Small intestine (tissue), 7 donors: ENCODE measurements around the gene ST6GAL1. TPM values are rescaled to one million over a fixed set of nuclear protein-coding genes. Genes with fewer than 3 reads are reported as not detected.

Source experiments
- DNase-seq, 2 donors: peaks; one replicate each; pipeline versions ENCODE4 v3.0.0 to v3.0.0-alpha.2; 2013
- FAIRE-seq: peaks from 2 replicates; lab custom pipeline; 2012; peaks lifted over from hg19 to GRCh38; lab: Jason Lieb, UNC
- H3K27ac ChIP-seq, 3 donors: one replicate each; pipeline ENCODE4 v1.5.1; 2013; ENCODE audit warnings: low read length in 2 of 3, mild to moderate bottlenecking in 2 of 3, control low read depth in 1 of 3, inconsistent platforms in 1 of 3, low read depth in 1 of 3, moderate library complexity in 1 of 3
- H3K27me3 ChIP-seq, 3 donors: one replicate each; pipeline ENCODE4 v1.6.1; 2013; ENCODE audit warnings: low read length in 3 of 3, inconsistent platforms in 1 of 3; ENCODE audit not compliant: control insufficient read depth in 3 of 3, insufficient read depth in 3 of 3
- H3K36me3 ChIP-seq, 3 donors: one replicate each; pipeline ENCODE4 v1.6.1; 2013; ENCODE audit warnings: low read length in 3 of 3, inconsistent platforms in 1 of 3, low read depth in 1 of 3, mild to moderate bottlenecking in 1 of 3, moderate library complexity in 1 of 3; ENCODE audit not compliant: control insufficient read depth in 3 of 3, insufficient read depth in 2 of 3
- H3K4me1 ChIP-seq, 3 donors: one replicate each; pipeline ENCODE4 v1.6.1; 2013; ENCODE audit warnings: low read length in 2 of 3, inconsistent platforms in 1 of 3, low read depth in 1 of 3, mild to moderate bottlenecking in 1 of 3, moderate library complexity in 1 of 3; ENCODE audit not compliant: control insufficient read depth in 3 of 3, insufficient read depth in 2 of 3
- H3K4me3 ChIP-seq, 3 donors: one replicate each; pipeline ENCODE4 v1.5.1; 2013; ENCODE audit warnings: low read length in 3 of 3, control low read depth in 1 of 3, inconsistent platforms in 1 of 3, low read depth in 1 of 3, mild to moderate bottlenecking in 1 of 3, moderate library complexity in 1 of 3
- H3K9me3 ChIP-seq, 2 donors: one replicate each; pipeline ENCODE4 v1.6.1; 2013; ENCODE audit warnings: low read depth in 1 of 2, low read length in 1 of 2; ENCODE audit not compliant: control insufficient read depth in 2 of 2, insufficient read depth in 1 of 2
- WGBS, 3 donors: extraction: QIAGEN DNeasy Blood & Tissue Kit; methylation state at CpG; one replicate each; pipeline ENCODE4 v1.1.7; 2013; 5-methylcytosine and 5-hydroxymethylcytosine counted together
- polyA plus RNA-seq, 4 donors: library from polyadenylated mRNA; stranded (reverse) in 3 of 4; unstranded in 1 of 4; fragments of 200-250 nt in 3 of 4; fragments of 120-200 nt in 1 of 4; gene quantifications; one replicate each; pipeline versions ENCODE4 v1.2.1 to v1.2.3, GENCODE V29; 2013
- donor health status: healthy with polysubstance abuse.
- donor health status: control.
- donor health status: control.
- donor health status: Bipolar disorder and iron deficiency.
- donor health status: healthy.

The ST6GAL1 gene
- polyA plus RNA-seq, 4 donors: 0.45 to 219 (median 11.0) TPM

DNA sequence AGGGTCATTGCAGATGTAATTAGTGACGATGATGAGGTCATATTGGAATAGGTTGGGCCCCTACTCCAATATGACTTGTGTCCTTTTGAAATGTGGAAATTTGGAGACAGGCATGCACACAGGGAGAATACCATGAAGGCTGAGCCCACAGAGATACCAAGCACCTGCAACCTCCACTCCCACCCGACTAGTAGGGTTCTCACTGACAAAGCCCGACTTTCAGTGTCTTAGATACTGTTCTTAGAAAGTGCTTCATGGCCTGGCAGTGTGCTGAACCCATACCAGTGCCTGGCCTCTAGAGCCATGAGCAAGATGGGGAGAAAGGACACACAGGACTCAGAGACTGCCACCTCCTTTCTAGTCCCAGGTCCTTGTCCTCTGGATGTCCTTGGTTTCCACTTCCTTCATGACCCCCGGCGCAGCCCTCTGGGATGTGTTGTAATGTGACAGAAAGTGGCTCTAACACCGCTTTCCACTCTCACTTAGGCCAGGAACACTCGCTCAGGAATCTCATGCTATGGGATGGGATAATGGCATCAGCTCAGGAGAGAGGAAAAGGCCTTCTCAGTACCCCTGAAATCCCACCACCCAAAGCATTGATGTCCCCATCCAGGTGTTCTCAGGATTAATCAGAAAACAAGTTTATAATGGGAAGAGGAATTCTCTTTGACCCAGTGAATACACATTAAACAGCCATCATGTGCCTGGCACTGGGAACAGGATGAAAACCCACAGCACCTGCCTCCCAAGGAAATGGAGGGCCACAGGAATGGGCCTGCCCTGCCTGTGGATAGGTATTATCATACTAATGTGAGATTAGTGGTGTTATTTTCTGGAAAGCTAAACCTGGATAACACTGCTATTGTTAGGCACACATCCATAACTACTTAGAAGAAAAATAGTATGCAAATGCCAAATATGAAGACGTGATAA lies 149.0 kb downstream of the ST6GAL1 start:
- H3K4me3 ChIP-seq: no peak overlapping the region
- H3K36me3 ChIP-seq: peaks cover 0 to 32% (median 0%) of the 10 kb centered on the region in 3 donors
- no peaks in the 10 kb centered on the region for H3K27me3 ChIP-seq
- FAIRE-seq: no peak
- H3K9me3 ChIP-seq: no peaks in the 10 kb centered on the region
- H3K4me1 ChIP-seq: no peaks in the 10 kb centered on the region
- no peak for DNase-seq
- H3K27ac ChIP-seq: no peak overlapping the region
- WGBS, 3 donors: 82 to 94% (median 84%) methylated on average over 8 of the region's 8 CpGs

DNA sequence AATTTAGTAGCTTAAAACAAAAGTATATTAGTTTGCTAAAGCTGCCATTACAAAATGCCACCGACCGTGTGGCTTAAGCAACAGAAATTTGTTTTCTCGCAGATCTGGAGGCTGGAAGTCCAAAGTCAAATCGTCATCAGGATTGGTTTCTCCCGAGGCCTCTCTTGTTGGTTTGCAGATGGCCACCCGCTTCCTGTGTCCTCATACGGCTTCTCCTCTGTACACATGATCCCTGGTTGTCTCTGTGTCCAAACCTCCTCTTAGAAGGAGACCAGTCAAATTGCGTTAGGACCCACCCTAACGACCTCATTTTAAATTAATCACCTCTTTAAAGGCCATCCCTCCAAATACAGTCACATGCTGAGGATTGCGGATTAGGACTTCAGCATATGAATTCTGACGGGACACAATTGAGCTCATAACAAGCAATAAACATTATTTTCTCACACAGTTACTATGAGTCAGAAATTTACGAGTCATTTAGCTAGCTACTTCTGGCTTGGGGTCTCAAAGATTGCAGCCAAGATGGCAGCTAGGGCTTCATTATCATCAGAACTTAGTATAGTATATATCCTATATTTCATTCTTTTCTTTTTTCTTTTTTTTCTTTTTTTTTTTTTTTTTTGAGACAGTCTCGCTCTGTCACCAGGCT lies 150.6 kb downstream of the ST6GAL1 start:
- DNase-seq (no peak), FAIRE-seq (no peak)
- H3K4me3 ChIP-seq: no peak overlapping the region
- H3K4me1 ChIP-seq: no peaks in the 10 kb centered on the region
- H3K9me3 ChIP-seq: peaks cover 0 to 5% of the 10 kb centered on the region in 2 donors
- no peaks in the 10 kb centered on the region for H3K27me3 ChIP-seq
- no peak overlapping the region for H3K27ac ChIP-seq
- WGBS, 3 donors: 88 to 93% (median 92%) methylated on average over 13 of the region's 13 CpGs
- H3K36me3 ChIP-seq: peaks cover 0 to 22% (median 0%) of the 10 kb centered on the region in 3 donors

DNA sequence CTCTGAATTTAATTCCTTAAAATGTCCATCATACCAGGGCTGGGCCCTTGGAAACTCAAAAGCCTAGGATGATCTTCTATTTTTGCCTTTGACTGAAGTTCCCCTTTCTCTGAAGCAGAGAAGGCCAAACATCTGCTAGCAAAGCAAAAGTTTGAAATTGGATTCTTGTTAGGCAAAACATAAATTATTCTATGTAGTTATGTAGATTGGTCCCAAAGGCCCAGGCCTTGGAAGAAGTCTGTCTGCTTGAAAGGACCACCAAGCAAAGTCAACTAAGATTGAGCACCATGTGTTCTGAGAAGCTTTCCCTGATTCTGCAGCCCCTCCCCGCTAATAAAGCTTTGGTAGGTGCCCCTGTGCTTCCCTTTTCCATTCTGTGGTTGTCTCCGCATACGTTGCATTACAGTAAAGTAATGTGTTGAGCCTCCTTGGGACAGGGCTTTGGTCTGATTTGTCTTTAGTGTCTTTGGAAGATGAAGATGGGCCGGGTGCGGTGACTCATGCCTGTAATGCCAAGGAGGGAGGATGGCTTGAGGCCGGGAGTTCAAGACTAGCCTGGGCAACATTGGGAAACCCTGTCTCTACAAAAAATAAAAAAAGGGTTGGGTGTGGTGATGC lies 152.5 kb downstream of the ST6GAL1 start:
- no peak overlapping the region for H3K4me3 ChIP-seq
- DNase-seq: no peak
- H3K36me3 ChIP-seq: peaks cover 0 to 4% (median 0%) of the 10 kb centered on the region in 3 donors
- no peak overlapping the region for H3K27ac ChIP-seq
- peaks cover 0 to 11% of the 10 kb centered on the region in 2 donors for H3K9me3 ChIP-seq
- FAIRE-seq: no peak
- no peaks in the 10 kb centered on the region for H3K4me1 ChIP-seq
- WGBS, 3 donors: 93 to 96% (median 94%) methylated on average over 6 of the region's 6 CpGs
- no peaks in the 10 kb centered on the region for H3K27me3 ChIP-seq

DNA sequence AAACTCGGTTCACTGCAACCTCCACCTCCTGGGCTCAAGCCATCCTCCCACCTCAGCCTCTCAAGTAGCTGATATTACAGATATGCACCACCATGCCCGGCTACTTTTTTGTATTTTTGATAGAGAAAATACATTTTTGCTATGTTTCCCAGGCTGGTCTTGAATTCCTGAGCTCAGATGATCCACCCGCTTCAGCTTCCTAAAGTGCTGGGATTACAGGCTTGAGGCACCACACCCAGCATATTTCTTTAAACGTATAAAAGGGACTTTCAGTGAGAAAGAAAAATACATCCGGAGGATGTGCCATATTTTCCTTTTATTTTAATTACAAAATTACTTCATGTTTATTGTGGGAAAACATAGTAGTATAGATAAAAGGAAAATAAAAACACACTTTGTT lies 153.8 kb downstream of the ST6GAL1 start:
- DNase-seq: no peak
- H3K27ac ChIP-seq: no peak overlapping the region
- no peaks in the 10 kb centered on the region for H3K4me1 ChIP-seq
- H3K36me3 ChIP-seq: peaks cover 0 to 3% (median 0%) of the 10 kb centered on the region in 3 donors
- H3K27me3 ChIP-seq: no peaks in the 10 kb centered on the region
- 69 to 83% (median 76%) methylated on average over 5 of the region's 5 CpGs for WGBS, 3 donors
- no peak overlapping the region for H3K4me3 ChIP-seq
- FAIRE-seq: no peak
- peaks cover 0 to 11% of the 10 kb centered on the region in 2 donors for H3K9me3 ChIP-seq

DNA sequence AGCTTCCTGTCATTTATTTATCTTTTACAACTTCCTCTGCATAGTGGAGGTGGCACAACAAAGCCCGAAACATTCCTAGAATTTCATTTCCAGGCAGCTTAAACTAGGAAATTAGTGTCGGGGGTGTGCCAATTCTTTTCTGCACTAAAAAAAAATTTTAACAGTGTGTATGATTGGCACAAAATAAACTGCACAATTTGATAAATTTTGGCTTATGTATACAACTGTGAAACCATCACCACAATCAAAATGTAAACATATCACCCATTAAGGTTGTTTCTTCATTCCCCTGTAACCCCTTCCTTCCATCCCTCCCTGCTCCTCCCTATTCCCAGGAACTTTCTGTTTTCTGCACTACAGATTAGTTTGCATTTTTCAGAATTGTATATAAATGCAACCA lies 154.3 kb downstream of the ST6GAL1 start:
- H3K9me3 ChIP-seq: peaks cover 0 to 11% of the 10 kb centered on the region in 2 donors
- no peaks in the 10 kb centered on the region for H3K27me3 ChIP-seq
- H3K4me3 ChIP-seq: no peak overlapping the region
- H3K4me1 ChIP-seq: no peaks in the 10 kb centered on the region
- WGBS, 3 donors: 49 to 85% (median 83%) methylated on average over 2 of the region's 2 CpGs
- no peaks in the 10 kb centered on the region for H3K36me3 ChIP-seq
- no peak for DNase-seq
- FAIRE-seq: no peak
- H3K27ac ChIP-seq: no peak overlapping the region

DNA sequence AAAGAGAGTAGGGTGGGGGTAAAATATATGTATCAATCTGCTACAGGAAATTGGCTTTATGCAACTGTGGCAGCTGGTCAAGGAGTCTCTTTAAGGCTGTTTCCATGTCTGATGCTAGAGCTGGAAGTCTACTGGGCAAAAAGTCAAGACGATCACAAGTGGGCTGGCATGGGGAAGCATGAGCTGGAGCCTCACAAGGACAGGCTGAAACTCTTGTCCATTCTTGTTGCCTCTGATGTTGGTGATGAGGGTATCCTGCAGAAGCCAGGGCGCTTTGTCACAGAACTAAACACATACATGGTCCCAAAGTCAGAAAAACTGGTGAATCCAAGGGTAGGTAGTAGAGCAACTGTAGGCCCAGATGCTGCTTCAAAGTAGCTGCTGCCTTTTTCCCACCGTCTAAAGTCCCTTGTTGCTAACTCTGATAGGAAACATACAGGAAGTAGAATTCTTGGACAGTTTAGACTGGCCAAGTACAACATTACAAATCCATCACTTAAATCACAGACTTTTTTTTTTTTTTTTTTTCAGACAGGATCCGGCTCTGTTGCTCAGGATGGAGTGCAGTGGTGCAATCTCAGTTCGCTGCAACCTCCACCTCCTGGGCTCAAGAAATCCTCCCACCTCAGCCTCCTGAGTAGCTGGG lies 154.8 kb downstream of the ST6GAL1 start:
- Histone ChIP-seq H3K36me3 (no peaks in the 10 kb centered on the region), H3K4me3 (no peak overlapping the region), H3K27ac (peak overlapping the region in 1 of 3 donors; percentile 31), H3K4me1 (no peaks in the 10 kb centered on the region), H3K27me3 (no peaks in the 10 kb centered on the region), H3K9me3 (peaks cover 0 to 11% of the 10 kb centered on the region in 2 donors)
- DNase-seq: no peak
- 82 to 88% (median 88%) methylated on average over 5 of the region's 5 CpGs for WGBS, 3 donors
- FAIRE-seq: no peak

DNA sequence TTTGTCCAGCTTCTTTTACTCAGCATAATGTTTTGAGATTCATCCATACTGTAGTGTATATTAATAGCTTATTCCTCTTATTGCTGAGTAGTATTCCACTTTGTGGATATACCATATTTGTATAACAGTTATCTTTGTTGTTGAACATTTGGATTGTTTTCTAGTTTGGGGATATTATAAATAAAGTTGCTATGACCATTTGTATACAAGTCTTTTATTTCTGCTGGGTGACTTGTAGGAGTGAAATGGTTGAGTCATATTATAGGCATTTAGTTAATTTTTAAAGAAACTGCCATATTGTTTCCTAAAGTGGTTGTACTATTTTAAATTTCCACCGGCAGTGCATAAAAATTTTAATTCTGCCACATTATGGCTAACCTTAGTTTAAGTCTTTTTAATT lies 155.6 kb downstream of the ST6GAL1 start:
- WGBS, 3 donors: 94 to 96% (median 94%) methylated on average over 1 of the region's 1 CpG
- H3K27me3 ChIP-seq: no peaks in the 10 kb centered on the region
- FAIRE-seq: no peak

DNA sequence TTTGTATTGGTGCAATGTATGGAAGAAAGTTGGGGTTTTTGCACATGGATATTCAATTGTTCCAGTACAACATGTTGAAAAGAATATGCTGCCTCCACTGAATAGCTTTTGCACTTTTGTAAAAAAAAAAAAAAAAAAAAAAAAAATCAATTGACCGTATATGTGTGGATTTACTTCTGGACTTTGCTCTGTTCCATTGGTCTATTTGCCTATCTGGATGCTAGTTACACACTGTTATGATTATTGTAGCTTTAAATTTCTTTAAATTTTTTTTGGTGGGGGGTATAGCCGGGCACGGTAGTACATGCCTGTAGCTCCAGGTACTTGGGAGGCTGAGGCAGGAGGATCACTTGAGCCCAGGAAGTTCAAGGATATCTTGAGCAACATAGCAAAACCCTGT lies 156.5 kb downstream of the ST6GAL1 start:
- WGBS, 3 donors: 62 to 84% (median 64%) methylated on average over 3 of the region's 3 CpGs
- no peaks in the 10 kb centered on the region for H3K4me1 ChIP-seq
- FAIRE-seq: no peak

More for the DNA sequence above, 155.6 kb downstream of the ST6GAL1 start:
- Histone ChIP-seq H3K4me3 (no peak overlapping the region), H3K36me3 (no peaks in the 10 kb centered on the region), H3K9me3 (peaks cover 0 to 11% of the 10 kb centered on the region in 2 donors), H3K27ac (no peak overlapping the region), H3K4me1 (no peaks in the 10 kb centered on the region)
- DNase-seq: no peak

More for the DNA sequence above, 156.5 kb downstream of the ST6GAL1 start:
- no peaks in the 10 kb centered on the region for H3K27me3 ChIP-seq
- no peak overlapping the region for H3K27ac ChIP-seq
- peaks cover 0 to 11% of the 10 kb centered on the region in 2 donors for H3K9me3 ChIP-seq
- H3K36me3 ChIP-seq: no peaks in the 10 kb centered on the region
- no peak for DNase-seq
- no peak overlapping the region for H3K4me3 ChIP-seq
